Upper lobe of right lung (tissue), 1 donor: Measurements from ENCODE around the gene KCNIP1. TPM values are rescaled to one million over a fixed set of nuclear protein-coding genes. Genes with fewer than 3 reads are reported as not detected.

Experiments used
- ATAC-seq: fragments of 200-7000 bp; cut with Tn5 transposase; one replicate; pipeline ENCODE4 v1.9.1; 2020; ENCODE audit warnings: mild to moderate bottlenecking, moderate library complexity
- DNase-seq: peaks from one replicate; pipeline ENCODE4 v3.0.0-alpha.2; 2020
- H3K27ac ChIP-seq: fragments of 200-600 bp; one replicate; pipeline ENCODE4 v1.8.0; 2022
- H3K27me3 ChIP-seq: fragments of 200-600 bp; one replicate; pipeline ENCODE4 v1.8.0; 2022; ENCODE audit warnings: mild to moderate bottlenecking
- H3K36me3 ChIP-seq: fragments of 200-600 bp; one replicate; pipeline ENCODE4 v1.8.0; 2022
- H3K4me1 ChIP-seq: fragments of 200-600 bp; one replicate; pipeline ENCODE4 v1.8.0; 2022
- H3K4me3 ChIP-seq: fragments of 200-600 bp; one replicate; pipeline ENCODE4 v1.8.0; 2022; ENCODE audit warnings: mild to moderate bottlenecking
- H3K9me3 ChIP-seq: fragments of 200-600 bp; one replicate; pipeline ENCODE4 v1.8.0; 2022
- intact Hi-C: fragments of 100-400 bp; cut with DNase I; formaldehyde crosslinking; loops from one replicate; pipeline ENCODE4 v1.11.0; 2022
- total RNA-seq: library from RNA; stranded (reverse); fragmentation: NEBNext Ultra II Directional; extraction: Animal tissue kit (Norgen Biotek cat#: 25700); gene quantifications from one replicate; pipeline ENCODE4 v1.2.1, GENCODE V29; 2021
- TF ChIP-seq, protein P1 (sequence below): fragments of 200-600 bp; IDR thresholded peaks from one replicate; pipeline ENCODE4 v1.8.0; 2022; ENCODE audit warnings: antibody characterized with exemption
- donor health status: DM: no; HTN: yes; CAD: no; lungs with severe emphysema.

The KCNIP1 gene
- total RNA-seq, 1 donor from 2014 or later = 2.7 TPM

DNA sequence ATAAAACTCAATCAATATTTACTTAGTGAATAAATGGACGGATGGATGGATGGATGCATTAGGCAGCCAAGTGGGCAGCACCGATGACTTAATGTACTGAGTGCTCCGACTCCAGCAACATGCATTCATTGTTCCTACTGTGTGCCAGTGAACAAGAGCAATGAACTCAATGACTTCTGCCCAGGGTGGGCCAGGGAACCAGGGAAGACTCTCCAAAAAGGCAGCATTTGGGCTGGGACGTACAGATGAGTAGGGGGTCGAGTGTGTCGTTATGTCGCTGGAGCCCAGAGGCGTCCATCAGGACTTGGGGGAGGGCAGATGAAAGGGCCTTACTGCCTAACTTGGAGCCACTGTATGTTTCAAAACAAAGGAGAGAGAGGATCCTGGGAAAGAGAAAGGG, 126.4 kb downstream of the KCNIP1 start:
- no peak for DNase-seq
- no peak for ATAC-seq
- no peaks in the 10 kb centered on the region for H3K27me3 ChIP-seq
- H3K4me1 ChIP-seq = peaks cover 26% of the 10 kb centered on the region
- no peak overlapping the region for H3K4me3 ChIP-seq
- no peaks in the 10 kb centered on the region for H3K36me3 ChIP-seq
- intact Hi-C loops = loop anchor here (5.0 kb wide), 1 partner anchor 193 kb away; no protein-coding TSS in a partner anchor
- TF ChIP-seq, protein P1, sequence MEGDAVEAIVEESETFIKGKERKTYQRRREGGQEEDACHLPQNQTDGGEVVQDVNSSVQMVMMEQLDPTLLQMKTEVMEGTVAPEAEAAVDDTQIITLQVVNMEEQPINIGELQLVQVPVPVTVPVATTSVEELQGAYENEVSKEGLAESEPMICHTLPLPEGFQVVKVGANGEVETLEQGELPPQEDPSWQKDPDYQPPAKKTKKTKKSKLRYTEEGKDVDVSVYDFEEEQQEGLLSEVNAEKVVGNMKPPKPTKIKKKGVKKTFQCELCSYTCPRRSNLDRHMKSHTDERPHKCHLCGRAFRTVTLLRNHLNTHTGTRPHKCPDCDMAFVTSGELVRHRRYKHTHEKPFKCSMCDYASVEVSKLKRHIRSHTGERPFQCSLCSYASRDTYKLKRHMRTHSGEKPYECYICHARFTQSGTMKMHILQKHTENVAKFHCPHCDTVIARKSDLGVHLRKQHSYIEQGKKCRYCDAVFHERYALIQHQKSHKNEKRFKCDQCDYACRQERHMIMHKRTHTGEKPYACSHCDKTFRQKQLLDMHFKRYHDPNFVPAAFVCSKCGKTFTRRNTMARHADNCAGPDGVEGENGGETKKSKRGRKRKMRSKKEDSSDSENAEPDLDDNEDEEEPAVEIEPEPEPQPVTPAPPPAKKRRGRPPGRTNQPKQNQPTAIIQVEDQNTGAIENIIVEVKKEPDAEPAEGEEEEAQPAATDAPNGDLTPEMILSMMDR = no peak
- no peaks in the 10 kb centered on the region for H3K9me3 ChIP-seq
- no peak overlapping the region for H3K27ac ChIP-seq

DNA sequence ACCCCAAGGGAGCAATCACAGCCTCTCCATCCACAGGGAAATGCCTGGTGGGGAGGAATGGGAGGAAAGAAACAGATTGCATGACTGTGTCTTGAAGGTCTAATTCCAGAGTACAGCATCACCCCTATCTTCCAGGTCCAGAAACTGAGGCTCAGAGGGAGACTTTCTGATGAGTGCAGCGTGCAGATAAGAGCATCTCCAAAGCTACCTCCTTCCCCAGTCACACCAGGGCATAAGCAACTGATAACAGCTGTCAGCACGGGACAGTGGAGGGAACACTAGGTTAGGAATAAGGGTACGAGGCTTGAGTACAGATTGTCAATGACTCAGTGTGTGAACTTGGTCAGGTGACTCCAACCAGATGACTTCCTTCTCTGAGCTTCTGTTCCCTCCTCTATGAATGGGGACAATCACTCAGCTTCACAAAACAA, 126.9 kb downstream of the KCNIP1 start:
- ATAC-seq (peak; percentile 51), DNase-seq (no peak)
- Histone ChIP-seq H3K27ac (no peak overlapping the region), H3K9me3 (no peaks in the 10 kb centered on the region), H3K27me3 (no peaks in the 10 kb centered on the region), H3K36me3 (no peaks in the 10 kb centered on the region), H3K4me3 (no peak overlapping the region), H3K4me1 (peaks cover 26% of the 10 kb centered on the region)
- intact Hi-C loops = loop anchor here (5.0 kb wide), 1 partner anchor 193 kb away; no protein-coding TSS in a partner anchor
- TF ChIP-seq, protein P1 = no peak

DNA sequence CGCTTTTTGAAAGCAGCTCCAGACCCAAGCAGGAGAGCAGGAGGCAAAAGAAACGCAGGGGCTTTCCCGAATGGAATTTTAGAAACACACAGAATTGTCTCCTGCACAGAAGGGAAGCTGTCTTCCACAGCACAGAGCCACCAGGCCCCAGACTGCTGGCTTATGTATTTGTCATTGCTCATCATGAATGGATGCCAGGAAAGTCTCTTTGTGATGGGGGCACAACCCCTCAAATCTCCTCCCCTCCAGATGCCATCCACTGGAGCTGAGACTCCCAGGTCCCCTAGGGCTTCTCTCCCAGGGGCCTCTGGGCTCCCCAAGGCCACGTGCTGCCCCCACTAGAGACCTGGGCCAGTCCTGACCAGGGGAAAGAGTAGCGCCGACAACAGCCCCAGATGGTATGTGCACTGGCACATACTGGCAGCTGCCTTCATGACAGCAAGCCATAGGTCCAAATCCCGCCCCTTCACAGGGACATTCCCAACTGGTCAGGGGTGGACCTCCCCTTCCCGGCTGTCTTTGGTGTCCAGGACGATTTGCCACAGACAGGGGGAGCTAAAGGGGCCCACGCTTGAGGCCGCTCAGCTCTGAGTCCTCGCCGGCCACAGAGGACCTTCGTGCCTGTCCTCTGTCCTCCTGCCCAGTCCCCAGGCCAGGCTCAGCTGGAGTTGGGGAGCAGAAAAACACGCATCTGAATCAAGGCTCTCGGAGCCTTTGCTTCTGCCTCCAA, 127.8 kb downstream of the KCNIP1 start:
- intact Hi-C loops = loop anchor here (5.0 kb wide), 1 partner anchor 194 kb away; no protein-coding TSS in a partner anchor
- peak; percentile 40 for DNase-seq
- H3K27ac ChIP-seq = no peak overlapping the region

DNA sequence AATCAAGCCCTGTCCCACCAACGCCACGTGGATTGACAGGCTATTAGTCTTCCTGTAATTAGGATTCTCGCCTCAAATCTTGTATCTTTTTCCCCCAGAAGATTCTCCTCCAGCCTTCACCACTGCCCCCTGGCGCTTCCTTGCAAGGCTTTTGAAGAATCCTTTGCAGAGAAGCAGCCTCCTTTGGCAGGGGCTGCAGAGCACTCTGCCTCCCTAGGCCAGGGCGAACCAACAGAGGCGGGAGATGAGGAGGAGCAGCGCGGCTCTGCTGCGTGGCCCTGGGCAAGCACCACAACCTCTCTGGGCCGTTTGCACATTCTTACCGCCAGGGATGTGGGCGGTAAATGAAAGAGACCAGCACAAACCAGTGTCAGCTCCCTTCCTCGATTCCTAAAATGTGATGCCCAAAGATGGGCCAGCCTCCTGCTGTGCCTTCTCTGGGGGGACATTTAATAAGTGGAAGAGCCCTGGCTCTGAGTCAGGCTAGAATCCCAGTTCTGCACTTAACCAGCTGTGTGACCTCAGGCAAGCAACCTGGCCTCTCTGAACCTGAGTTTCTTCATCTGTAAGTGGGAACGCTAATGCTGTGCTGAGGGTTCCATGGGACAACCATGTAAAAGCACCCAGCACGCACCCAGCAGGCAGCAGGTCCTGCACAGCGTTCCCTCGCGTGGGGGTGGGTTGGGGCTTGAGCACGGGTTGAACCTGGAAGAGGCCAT, 128.6 kb downstream of the KCNIP1 start:
- no peak for ATAC-seq
- intact Hi-C loops = loop anchor here (5.0 kb wide), 1 partner anchor 195 kb away; no protein-coding TSS in a partner anchor

More for the DNA sequence above, 127.8 kb downstream of the KCNIP1 start:
- H3K27me3 ChIP-seq = no peaks in the 10 kb centered on the region
- H3K4me3 ChIP-seq = no peak overlapping the region
- TF ChIP-seq, protein P1 = peak; percentile 11
- no peaks in the 10 kb centered on the region for H3K9me3 ChIP-seq
- peaks cover 26% of the 10 kb centered on the region for H3K4me1 ChIP-seq
- H3K36me3 ChIP-seq = no peaks in the 10 kb centered on the region
- peak; percentile 9 for ATAC-seq

DNA sequence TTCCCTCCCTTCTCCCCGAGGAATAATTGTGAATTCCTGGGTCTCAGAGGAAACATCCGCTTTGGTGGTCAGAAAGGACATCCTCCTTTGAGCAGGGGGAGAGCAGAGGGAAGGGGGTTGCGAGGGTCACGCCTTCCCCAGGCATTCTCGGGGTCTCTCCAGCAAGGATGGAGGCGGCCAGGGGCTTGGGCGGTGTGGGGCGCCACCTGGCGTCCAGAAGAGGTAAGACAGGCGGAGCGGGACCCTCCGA, 129.1 kb downstream of the KCNIP1 start:
- TF ChIP-seq, protein P1 = peak; percentile 97
- H3K27ac ChIP-seq = peak overlapping the region; percentile 75
- H3K4me1 ChIP-seq = peaks cover 26% of the 10 kb centered on the region
- intact Hi-C loops = loop anchor here (5.0 kb wide), 1 partner anchor 196 kb away; no protein-coding TSS in a partner anchor
- peak; percentile 78 for ATAC-seq
- H3K27me3 ChIP-seq = no peaks in the 10 kb centered on the region
- H3K9me3 ChIP-seq = no peaks in the 10 kb centered on the region
- no peaks in the 10 kb centered on the region for H3K36me3 ChIP-seq
- peak overlapping the region; percentile 29 for H3K4me3 ChIP-seq
- peak; percentile 76 for DNase-seq

More for the DNA sequence above, 128.6 kb downstream of the KCNIP1 start:
- TF ChIP-seq, protein P1 = no peak
- DNase-seq = peak; percentile 58
- H3K4me1 ChIP-seq = peaks cover 26% of the 10 kb centered on the region
- no peak overlapping the region for H3K4me3 ChIP-seq
- no peaks in the 10 kb centered on the region for H3K9me3 ChIP-seq
- H3K27ac ChIP-seq = peak overlapping the region; percentile 75
- no peaks in the 10 kb centered on the region for H3K27me3 ChIP-seq
- no peaks in the 10 kb centered on the region for H3K36me3 ChIP-seq
